GM23248 (cell line): Measurements from ENCODE around the gene MAP3K5.

Experiments
- EZH2 ChIP-seq: fragments of 200-600 bp; sonication (generic); IDR thresholded peaks from 2 replicates; pipeline ENCODE4 v1.6.1; 2018; ENCODE audit warnings: antibody characterized with exemption, mild to moderate bottlenecking; ENCODE audit not compliant: insufficient read depth, poor library complexity, severe bottlenecking
- EZH2phosphoT487 ChIP-seq: fragments of 200-600 bp; sonication (generic); IDR thresholded peaks from 2 replicates; pipeline ENCODE4 v1.6.1; 2018; ENCODE audit warnings: antibody characterized with exemption, moderate library complexity, mild to moderate bottlenecking, low read depth; ENCODE audit not compliant: insufficient read depth

DNA sequence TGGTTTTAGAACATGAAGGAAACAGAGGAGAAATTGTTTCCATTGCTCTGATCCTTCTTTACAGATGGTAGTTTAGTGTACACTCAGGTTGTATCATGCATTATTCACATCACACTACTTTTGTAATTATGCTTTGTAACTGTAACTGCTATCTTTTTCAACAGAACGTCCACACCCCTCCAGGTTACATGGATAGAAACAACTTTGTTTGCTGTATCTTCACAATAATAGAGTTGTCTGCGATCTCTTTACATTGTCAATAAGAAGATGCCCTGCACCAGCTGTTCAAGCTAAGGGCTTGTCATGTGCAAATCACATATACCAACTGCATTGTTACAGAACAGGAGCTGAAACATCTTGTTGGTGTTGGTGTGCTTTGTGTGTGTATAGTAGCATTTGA lies 174.2 kb downstream of the MAP3K5 start:
- TF ChIP-seq EZH2 (no peak), EZH2phosphoT487 (no peak)
